Upper lobe of left lung (tissue), 4 donors: ENCODE data around the gene TMEM129.

Experiments used
- CTCF ChIP-seq, 6 experiments: fragments of 450-650 bp in 4 of 6; fragments of 200-600 bp in 2 of 6; sonication (generic) in 2 of 6; IDR thresholded peaks; one replicate each; pipeline ENCODE4 v1.5.1; 2016 to 2019; ENCODE audit warnings: antibody characterized with exemption in 6 of 6
- EP300 ChIP-seq, 4 donors: sonication (generic); formaldehyde crosslinking; IDR thresholded peaks; one replicate each; pipeline ENCODE4 v1.5.1; 2017; ENCODE audit warnings: antibody characterized with exemption in 4 of 4, control low read depth in 2 of 4
- POLR2A ChIP-seq, 4 donors: fragments of 450-650 bp; IDR thresholded peaks; one replicate each; pipeline ENCODE4 v1.5.1; 2016 to 2017; ENCODE audit warnings: antibody characterized with exemption in 4 of 4, mild to moderate bottlenecking in 2 of 4
- POLR2AphosphoS5 ChIP-seq, 2 donors: sonication (generic); formaldehyde crosslinking; IDR thresholded peaks; one replicate each; pipeline ENCODE4 v1.5.1; 2017; ENCODE audit warnings: antibody characterized with exemption in 2 of 2

- TF ChIP-seq CTCF (IDR thresholded peaks at IDR 0.05) (no peak), POLR2A (IDR thresholded peaks at IDR 0.05) (no peak), POLR2AphosphoS5 (IDR thresholded peaks at IDR 0.05) (no peak), EP300 (IDR thresholded peaks at IDR 0.05) (no peak)
These were observed 2.9 kb downstream of the TMEM129 start for GRCh38 chr4:1718095-1718850.
